C4-2B (cell line): ENCODE results near the gene AIFM2.
"Not testable (repeated sequence)": the region's sequence is repeated elsewhere in the genome, so short reads cannot be mapped to it uniquely, and the experiment has no call there.

ENCODE experiments used
- H3K27ac ChIP-seq: fragments of 450-650 bp; 2 replicates; pipeline ENCODE4 v1.5.1; 2017
- ZFX ChIP-seq: fragments of 450-650 bp; IDR thresholded peaks from 2 replicates; pipeline ENCODE4 v1.6.1; 2017
- TF ChIP-seq, protein P1 (sequence below): fragments of 450-650 bp; conservative IDR thresholded peaks from 2 replicates; pipeline ENCODE4 v1.5.1; 2017; ENCODE audit warnings: mild to moderate bottlenecking

Gene AIFM2

DNA sequence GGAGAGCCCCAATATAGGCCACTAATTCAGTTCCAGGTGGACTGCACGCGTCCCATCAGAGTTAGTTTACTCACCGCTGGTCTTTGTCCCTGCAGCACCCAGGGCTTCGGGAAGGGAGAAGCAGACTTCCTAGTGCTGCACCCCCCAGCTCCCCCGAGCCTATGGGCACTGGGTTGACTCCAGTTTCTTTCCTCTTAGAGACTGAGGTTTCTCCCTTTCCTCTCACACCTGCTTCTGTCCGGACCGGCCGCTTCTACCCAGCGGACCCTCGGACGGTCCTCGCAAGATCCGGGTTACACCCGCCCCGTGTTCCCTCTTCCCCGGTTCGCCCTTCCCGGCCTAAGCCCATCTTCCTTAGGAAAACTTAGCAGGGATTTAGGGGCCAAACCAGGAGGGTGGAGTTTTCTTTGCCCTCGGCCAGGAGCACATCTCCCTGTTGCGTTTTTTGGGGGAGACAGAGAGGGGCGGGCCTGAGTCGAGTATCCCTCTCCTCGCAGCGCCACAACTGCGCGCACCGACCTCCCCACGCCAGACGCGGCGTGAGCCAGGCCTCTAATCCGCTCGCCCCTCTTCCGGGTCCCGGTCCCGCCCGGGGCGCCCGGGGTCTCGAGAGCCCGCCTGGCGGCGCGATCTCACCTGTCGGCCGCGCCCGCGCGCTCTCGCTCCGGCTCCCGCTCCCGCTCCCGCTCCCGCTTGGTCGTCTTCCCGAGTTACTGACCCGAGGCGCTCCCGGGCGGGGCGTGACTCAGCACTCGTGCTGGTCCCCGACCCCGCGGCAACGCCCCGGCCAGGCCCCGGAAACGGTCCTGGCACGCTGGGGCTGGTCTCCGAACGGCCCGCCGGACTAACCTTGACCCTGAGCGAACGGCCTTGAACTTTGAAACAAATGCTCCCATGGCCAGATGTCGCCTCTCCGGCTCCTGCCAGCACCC, at the start of gene AIFM2:
AIFM2 (minus strand) TSS at position 728 of the 932 bp plus-strand sequence. CDS start 8,741 bp downstream, outside the sequence.
- no peak for TF ChIP-seq ZFX
- TF ChIP-seq, protein P1, sequence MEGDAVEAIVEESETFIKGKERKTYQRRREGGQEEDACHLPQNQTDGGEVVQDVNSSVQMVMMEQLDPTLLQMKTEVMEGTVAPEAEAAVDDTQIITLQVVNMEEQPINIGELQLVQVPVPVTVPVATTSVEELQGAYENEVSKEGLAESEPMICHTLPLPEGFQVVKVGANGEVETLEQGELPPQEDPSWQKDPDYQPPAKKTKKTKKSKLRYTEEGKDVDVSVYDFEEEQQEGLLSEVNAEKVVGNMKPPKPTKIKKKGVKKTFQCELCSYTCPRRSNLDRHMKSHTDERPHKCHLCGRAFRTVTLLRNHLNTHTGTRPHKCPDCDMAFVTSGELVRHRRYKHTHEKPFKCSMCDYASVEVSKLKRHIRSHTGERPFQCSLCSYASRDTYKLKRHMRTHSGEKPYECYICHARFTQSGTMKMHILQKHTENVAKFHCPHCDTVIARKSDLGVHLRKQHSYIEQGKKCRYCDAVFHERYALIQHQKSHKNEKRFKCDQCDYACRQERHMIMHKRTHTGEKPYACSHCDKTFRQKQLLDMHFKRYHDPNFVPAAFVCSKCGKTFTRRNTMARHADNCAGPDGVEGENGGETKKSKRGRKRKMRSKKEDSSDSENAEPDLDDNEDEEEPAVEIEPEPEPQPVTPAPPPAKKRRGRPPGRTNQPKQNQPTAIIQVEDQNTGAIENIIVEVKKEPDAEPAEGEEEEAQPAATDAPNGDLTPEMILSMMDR = no peak
- H3K27ac ChIP-seq = no peak within 1 kb of the TSS

DNA sequence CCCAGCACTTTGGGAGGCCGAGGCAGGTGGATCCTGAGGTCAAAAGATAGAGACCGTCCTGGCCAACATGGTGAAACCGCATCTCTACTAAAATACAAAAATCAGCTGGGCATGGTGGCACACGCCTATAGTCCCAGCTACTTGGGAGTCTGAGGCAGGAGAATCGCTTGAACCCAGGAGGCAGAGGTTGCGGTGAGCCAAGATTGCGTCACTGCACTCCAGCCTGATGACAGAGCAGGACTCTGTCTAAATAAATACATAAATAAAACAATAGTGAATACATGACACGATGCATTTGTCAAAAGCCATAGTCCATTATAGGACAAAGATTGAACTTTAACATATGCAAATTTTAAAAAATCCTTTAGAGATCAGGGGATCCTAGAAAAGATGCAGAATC, 46.6 kb upstream of the AIFM2 start:
- not testable (repeated sequence) for H3K27ac ChIP-seq

DNA sequence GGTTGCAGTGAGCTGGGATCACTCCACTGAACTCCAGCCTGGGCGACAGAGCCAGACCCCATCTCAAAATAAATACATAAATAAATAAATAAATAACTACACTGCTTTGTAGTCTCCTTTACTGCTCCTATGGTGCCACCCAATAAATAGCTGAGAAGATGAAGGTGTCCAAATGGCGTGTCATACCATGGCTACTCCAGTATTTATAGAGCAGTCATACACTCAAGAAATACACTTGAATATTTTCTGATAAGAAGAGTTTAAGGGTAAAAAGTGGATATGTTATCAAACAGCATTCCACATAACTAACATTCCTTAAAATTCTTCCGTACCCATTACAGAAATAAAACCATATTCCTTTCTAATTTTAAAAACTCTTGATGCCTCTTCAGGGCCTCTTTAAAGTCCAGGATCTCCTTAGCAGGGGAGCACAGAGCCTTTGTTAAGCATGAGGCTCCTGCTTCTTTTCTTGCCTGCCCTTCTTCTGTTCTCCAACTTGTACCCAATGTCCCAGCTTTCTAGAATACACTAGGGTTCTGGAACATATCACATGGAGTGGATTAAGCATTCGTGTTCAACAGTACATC, 45.6 kb upstream of the AIFM2 start:
- no peak overlapping the region for H3K27ac ChIP-seq
- TF ChIP-seq, protein P1 = no peak
- TF ChIP-seq ZFX = no peak

DNA sequence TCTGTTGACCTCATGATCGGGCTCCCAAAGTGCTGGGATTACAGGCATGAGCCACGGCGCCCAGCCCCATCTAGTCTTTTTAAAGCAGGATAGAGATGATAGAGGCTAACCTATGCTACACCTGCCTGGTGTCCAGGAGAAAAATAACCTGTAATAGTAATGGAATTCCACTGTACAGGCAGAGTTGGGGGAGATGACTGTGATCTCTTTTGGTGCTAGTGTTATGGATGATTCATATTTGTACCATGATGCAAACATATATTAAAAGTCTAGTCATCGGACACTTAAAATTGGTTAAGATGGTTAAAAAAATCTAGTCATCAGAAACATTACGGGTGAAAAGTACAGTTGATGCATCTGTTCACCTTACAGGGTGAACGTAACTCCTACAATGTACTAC, 43.8 kb upstream of the AIFM2 start:
- H3K27ac ChIP-seq = no peak overlapping the region
- no peak for TF ChIP-seq ZFX
- TF ChIP-seq, protein P1 = no peak

DNA sequence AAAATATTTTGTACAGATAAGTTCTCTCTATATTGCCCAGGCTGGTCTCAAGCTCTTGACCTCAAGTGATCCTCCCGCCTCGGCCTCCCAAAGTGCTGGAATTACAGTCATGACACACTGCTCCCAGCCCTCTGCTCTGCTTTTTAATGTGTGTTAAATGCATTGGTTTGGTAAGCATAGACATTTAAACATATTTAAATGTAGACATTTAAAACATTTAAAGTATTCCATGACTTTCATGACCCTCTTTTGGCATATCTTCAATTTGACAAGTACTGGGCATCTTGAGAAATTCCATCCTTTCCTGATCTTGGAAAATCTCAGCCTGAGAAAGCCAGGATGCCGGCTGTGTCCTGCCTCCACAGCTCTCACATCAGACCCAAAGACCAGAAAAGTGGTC, 42.9 kb upstream of the AIFM2 start:
- no peak overlapping the region for H3K27ac ChIP-seq
- TF ChIP-seq, protein P1 = no peak
- TF ChIP-seq ZFX = no peak

DNA sequence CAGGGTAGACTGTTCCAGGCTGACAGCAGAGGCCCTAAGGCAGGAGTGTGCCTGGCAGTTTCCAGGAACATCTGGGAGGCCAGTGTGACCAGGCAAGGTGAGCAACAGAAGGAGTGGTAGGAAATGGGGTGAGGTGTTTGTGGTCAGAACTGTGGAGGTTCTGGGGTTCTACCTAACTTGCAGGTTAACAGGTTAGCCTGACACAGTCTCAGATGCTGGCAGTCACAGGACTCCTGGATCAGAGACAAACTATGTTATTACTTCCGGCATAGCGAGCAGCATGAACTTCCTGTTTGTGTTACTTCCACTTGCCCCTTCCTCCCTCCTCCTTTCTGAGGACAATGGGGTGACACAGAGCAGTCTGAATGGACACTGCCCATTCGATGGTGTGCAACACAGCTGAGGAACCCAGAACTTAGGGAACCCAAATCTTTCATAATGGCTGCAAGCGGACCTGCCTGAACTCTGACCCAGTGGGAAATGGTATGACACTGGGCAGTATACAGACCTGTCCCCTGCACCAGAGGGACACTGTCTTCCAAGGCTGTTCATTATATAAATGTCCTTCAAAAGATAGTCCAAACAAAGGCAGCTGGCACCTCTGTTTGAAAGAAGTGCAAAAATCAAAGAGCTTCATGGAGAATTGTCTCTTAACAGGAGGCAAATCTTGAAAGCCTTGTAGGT, 41.6 kb upstream of the AIFM2 start:
- H3K27ac ChIP-seq = peak overlapping the region; percentile 30
- TF ChIP-seq, protein P1 = no peak
- no peak for TF ChIP-seq ZFX

DNA sequence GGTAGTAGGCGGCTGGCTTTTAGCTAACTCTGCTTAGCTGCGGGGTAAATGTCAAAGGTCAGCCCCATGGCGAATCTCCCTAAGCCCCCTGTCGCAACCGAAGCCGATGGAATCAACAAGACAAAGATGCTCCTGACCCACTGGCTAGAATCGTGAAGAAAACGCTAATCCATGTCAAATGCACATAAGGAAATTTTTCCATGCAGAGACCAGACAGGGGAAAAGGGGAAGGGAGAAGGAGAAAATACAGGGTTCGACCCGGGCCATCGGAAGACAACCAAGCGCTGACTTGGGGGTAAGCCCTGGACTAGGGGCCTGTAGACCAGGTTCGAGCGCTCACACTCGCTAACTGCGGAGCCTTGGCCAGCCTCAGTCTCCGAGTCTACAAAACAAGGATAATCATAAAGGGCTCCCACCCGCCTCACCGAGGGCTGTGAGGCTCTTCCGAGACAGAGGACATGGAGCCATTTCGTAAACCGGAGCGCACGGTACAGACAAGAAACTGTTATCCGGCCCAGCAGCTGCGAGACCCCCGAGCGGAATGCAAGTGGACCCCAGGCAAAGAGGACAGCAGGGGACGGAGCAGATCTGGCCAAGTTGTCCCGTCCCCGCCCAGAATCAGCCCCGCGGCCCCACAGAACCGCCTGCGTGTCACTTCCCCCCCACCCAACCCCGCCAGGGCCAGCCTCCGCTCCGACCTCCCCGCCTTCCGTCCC, 37.2 kb upstream of the AIFM2 start:
- peak overlapping the region; percentile 82 for H3K27ac ChIP-seq
- TF ChIP-seq ZFX = no peak
- TF ChIP-seq, protein P1 = no peak
